Prostate gland (tissue), 2 donors: ENCODE measurements around the gene G6PD. TPM values are rescaled to one million over a fixed set of nuclear protein-coding genes. Genes with fewer than 3 reads are reported as not detected.

Experiments
- DNase-seq: peaks from one replicate; pipeline ENCODE4 v3.0.0-alpha.2; 2019; ENCODE audit warnings: low spot score
- H3K27ac ChIP-seq, 2 donors: fragments of 200-600 bp; sonication (generic); 2 replicates each; pipeline ENCODE4 v1.5.1; 2017 to 2019
- H3K27me3 ChIP-seq: fragments of 200-600 bp; sonication (generic); replicated peaks from 2 replicates; pipeline ENCODE4 v1.5.1; 2019; ENCODE audit not compliant: insufficient read depth
- H3K36me3 ChIP-seq, 2 donors: fragments of 200-600 bp; sonication (generic); 1 replicate in 1 of 2; 2 replicates in 1 of 2; pipeline versions ENCODE4 v1.5.1 to v1.8.1; 2017 to 2019
- H3K4me1 ChIP-seq: fragments of 200-600 bp; sonication (generic); replicated peaks from 2 replicates; pipeline ENCODE4 v1.5.1; 2019
- H3K4me3 ChIP-seq, 2 donors: fragments of 200-600 bp; sonication (generic); 2 replicates each; pipeline ENCODE4 v1.5.1; 2017 to 2019
- H3K9me3 ChIP-seq: fragments of 200-600 bp; sonication (generic); 2 replicates; pipeline ENCODE4 v1.5.1; 2017
- CTCF ChIP-seq, 4 experiments: fragments of 200-600 bp in 2 of 4; fragments of 450-650 bp in 2 of 4; sonication (generic) in 2 of 4; IDR thresholded peaks; 1 replicate in 3 of 4; 2 replicates in 1 of 4; pipeline ENCODE4 v1.5.1; 2016 to 2019; ENCODE audit warnings: antibody characterized with exemption in 4 of 4, mild to moderate bottlenecking in 2 of 4, moderate library complexity in 2 of 4
- POLR2A ChIP-seq: fragments of 450-650 bp; IDR thresholded peaks from one replicate; pipeline ENCODE4 v1.6.1; 2016; ENCODE audit warnings: antibody characterized with exemption, mild to moderate bottlenecking
- POLR2AphosphoS5 ChIP-seq: sonication (generic); formaldehyde crosslinking; IDR thresholded peaks from one replicate; pipeline ENCODE4 v1.6.1; 2017; ENCODE audit warnings: antibody characterized with exemption
- WGBS: methylation state at CpG from one replicate; pipeline ENCODE4 v1.1.5; 2018; 5-methylcytosine and 5-hydroxymethylcytosine counted together
- intact Hi-C: fragments of 100-400 bp; cut with DNase I; formaldehyde crosslinking; loops from one replicate; pipeline ENCODE4 v1.14.2; 2022
- total RNA-seq, 2 donors: library from RNA; depleted of rRNA; stranded (reverse); fragments of >200 nt; gene quantifications; one replicate each; pipeline ENCODE4 v1.1.0, GENCODE V29; 2016

Gene G6PD
- total RNA-seq, 2 donors from 2014 or later, result 27.9 to 300 TPM

DNA sequence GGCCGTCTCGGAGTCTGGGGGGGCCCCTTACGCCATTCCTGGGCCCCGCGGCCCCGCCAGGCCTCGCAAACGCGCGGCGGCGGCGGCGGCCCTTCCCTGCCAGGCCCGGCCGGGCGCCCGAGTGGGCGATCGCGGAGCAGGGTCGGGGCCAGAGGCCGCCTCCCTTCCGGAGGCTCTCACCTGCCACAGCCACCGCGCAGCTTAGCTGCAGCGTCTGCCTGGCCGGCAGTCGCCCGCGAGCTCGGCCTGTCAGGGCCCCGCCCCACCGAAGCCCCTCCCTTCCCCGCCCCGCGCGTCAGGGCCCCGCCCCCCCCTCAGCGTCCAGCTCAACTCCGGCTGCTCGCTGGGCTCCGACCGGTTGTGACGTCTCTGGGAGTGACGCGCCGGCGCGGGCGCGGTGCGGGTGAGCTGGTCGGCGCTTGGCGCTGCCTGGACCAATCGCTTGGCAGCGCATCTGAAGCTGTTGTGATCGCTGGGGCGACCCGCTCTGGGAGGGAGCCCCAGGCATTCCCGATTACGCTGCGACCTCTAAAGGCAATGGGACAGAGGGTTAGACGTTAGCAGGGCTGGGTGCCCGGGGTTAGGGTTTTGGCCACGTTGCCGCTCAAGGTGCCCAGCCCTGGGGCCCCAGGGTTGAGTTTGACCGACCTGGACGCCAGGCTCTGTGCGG, 56.1 kb downstream of the G6PD start, which contains the start of gene SLC10A3:
Gene SLC10A3, minus strand, starts transcription at position 216 of the 670 bp plus-strand sequence. CDS start 1,689 bp downstream, outside the sequence.
- 0% methylated on average over 5 of the region's 71 CpGs for WGBS
- Histone ChIP-seq H3K9me3 (no peaks in the 10 kb centered on the region), H3K4me1 (no peaks in the 10 kb centered on the region), H3K36me3 (no peaks in the 10 kb centered on the region), H3K27me3 (no peaks in the 10 kb centered on the region), H3K27ac (peak within 1 kb of the TSS; percentile 93 to 94), H3K4me3 (peak within 1 kb of the TSS; percentile 47 to 57)
- peak; percentile 91 for DNase-seq
- TF ChIP-seq CTCF (IDR thresholded peaks at IDR 0.05) (peak in 1 of 4 experiments; percentile 21), POLR2AphosphoS5 (peak; percentile 93), POLR2A (peak; percentile 86)
- intact Hi-C loops, result loop anchor here (5.0 kb wide), 1 partner anchor 37 kb away; no protein-coding TSS in a partner anchor

GRCh38 chrX:154490021-154490413, 56.6 kb downstream of the G6PD start:
- DNase-seq, result no peak
- Histone ChIP-seq H3K4me1 (no peaks in the 10 kb centered on the region), H3K9me3 (no peaks in the 10 kb centered on the region), H3K27me3 (no peaks in the 10 kb centered on the region), H3K4me3 (peak overlapping the region; percentile 47 to 57), H3K36me3 (no peaks in the 10 kb centered on the region), H3K27ac (peak overlapping the region; percentile 93 to 94)
- TF ChIP-seq POLR2AphosphoS5 (no peak), CTCF (IDR thresholded peaks at IDR 0.05) (no peak), POLR2A (no peak)
- WGBS, result 0% methylated on average over 3 of the region's 19 CpGs
- intact Hi-C loops, result loop anchor here (5.0 kb wide), 1 partner anchor 37 kb away; no protein-coding TSS in a partner anchor

DNA sequence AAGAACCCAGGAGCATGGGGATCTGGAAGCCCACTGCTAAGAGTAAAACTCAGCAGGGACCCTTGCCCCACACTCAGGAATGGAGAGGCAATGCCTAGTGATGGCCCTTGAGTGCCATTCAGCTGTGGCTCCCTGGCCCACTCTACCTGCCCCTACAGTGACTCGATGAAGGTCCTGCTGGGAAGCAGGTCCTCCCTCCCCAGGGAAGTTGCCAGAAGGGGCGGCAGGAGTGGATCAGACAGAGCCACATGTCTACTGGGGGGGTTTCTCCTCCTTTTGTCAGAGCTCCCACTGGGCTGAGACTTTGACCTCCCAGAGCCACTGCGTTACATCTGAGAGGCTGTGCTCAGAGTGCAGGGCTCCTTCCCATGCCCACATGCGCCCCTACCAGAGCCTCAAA, 57.5 kb downstream of the G6PD start:
- no CpG with 5 or more reads among the region's 4 CpGs for WGBS

GRCh38 chrX:154488336-154489075, 58.1 kb downstream of the G6PD start:
- Histone ChIP-seq H3K27me3 (no peaks in the 10 kb centered on the region), H3K9me3 (no peaks in the 10 kb centered on the region), H3K4me1 (no peaks in the 10 kb centered on the region), H3K27ac (no peak overlapping the region), H3K4me3 (no peak overlapping the region), H3K36me3 (no peaks in the 10 kb centered on the region)
- no peak for DNase-seq
- intact Hi-C loops, result loop anchor here (5.0 kb wide), 1 partner anchor 51 kb away; the partner anchor contains the start of gene GDI1
- no peak for TF ChIP-seq POLR2AphosphoS5
- no peak for TF ChIP-seq CTCF (IDR thresholded peaks at IDR 0.05)
- no peak for TF ChIP-seq POLR2A
- 81% methylated on average over 15 of the region's 20 CpGs for WGBS

More for the DNA sequence above, 57.5 kb downstream of the G6PD start:
- Histone ChIP-seq H3K36me3 (no peaks in the 10 kb centered on the region), H3K27me3 (no peaks in the 10 kb centered on the region), H3K9me3 (no peaks in the 10 kb centered on the region), H3K27ac (peak overlapping the region in 1 of 2 donors; percentile 93), H3K4me1 (no peaks in the 10 kb centered on the region), H3K4me3 (peak overlapping the region in 1 of 2 donors; percentile 47)
- intact Hi-C loops, result loop anchor here (5.0 kb wide), 1 partner anchor 52 kb away; the partner anchor contains the start of gene GDI1
- no peak for DNase-seq
- no peak for TF ChIP-seq POLR2AphosphoS5
- no peak for TF ChIP-seq POLR2A
- no peak for TF ChIP-seq CTCF (IDR thresholded peaks at IDR 0.05)
